ENCODE data around the gene SEPTIN1.

SEPTIN1 gene

DNA sequence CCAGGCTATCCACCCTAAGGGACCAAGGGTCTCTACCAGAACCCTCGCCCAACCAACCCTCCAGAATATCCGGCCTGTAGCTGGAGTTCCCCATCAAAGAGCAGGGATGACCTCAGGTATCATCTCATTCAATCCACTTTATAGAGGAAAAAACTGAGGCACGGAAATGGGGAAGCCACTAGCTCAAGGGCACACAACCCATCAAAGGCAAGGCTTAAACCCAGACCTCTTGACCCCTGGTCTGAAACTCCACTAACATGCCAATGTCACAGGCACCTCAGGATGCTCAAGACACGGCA is 13.6 kb downstream of the SEPTIN1 start:
- Mint-ChIP-seq H3K27me3 (ENCODE audit: low read depth, poor library complexity) (peaks cover 4% of the 10 kb centered on the region), H3K4me3 (peak overlapping the region; percentile 83), H3K36me3 (ENCODE audit: low read depth) (peaks cover 26% of the 10 kb centered on the region), H3K27ac (no peak overlapping the region), H3K9me3 (no peaks in the 10 kb centered on the region), H3K4me1 (peaks cover 60% of the 10 kb centered on the region)
- TF ChIP-seq, protein P1, sequence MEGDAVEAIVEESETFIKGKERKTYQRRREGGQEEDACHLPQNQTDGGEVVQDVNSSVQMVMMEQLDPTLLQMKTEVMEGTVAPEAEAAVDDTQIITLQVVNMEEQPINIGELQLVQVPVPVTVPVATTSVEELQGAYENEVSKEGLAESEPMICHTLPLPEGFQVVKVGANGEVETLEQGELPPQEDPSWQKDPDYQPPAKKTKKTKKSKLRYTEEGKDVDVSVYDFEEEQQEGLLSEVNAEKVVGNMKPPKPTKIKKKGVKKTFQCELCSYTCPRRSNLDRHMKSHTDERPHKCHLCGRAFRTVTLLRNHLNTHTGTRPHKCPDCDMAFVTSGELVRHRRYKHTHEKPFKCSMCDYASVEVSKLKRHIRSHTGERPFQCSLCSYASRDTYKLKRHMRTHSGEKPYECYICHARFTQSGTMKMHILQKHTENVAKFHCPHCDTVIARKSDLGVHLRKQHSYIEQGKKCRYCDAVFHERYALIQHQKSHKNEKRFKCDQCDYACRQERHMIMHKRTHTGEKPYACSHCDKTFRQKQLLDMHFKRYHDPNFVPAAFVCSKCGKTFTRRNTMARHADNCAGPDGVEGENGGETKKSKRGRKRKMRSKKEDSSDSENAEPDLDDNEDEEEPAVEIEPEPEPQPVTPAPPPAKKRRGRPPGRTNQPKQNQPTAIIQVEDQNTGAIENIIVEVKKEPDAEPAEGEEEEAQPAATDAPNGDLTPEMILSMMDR (IDR thresholded peaks at IDR 0.05), result no peak
- DNase-seq, result no peak

DNA sequence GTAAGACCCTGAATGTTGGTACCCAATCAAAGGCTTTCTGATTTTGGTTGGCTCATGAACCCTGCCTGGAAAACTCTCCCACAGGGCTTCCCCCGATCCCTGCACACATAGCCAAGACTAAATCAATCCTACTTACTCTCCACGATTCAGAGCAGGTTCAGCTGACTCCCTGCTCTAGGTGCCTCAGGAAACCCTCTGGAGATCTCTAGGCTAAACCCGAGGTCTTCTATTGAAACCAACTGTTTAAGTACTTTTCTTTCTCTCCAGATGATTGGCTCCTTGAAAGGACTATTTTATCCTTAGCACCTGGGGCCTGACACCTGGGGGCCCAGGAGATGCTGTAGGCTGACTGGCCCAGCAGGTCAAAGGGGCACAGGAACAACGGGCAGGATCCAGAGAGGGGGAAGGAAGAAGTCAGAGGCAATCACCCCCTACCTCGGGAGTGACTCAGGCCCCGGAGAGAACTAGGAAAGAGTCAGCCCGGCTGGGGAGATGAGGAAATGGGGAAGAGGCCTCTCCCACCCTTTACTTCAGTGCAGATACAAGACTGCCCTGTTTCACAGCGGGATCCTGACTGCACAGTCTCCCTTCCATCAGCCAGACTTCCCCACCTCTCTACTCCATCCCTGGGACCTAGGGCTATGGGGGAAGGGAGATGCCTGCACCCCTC is 14.1 kb downstream of the SEPTIN1 start:
- Mint-ChIP-seq H3K27ac (no peak overlapping the region), H3K36me3 (ENCODE audit: low read depth) (peaks cover 31% of the 10 kb centered on the region), H3K27me3 (ENCODE audit: low read depth, poor library complexity) (peaks cover 4% of the 10 kb centered on the region), H3K4me3 (peak overlapping the region; percentile 83), H3K4me1 (peaks cover 61% of the 10 kb centered on the region), H3K9me3 (no peaks in the 10 kb centered on the region)
- TF ChIP-seq, protein P1 (IDR thresholded peaks at IDR 0.05), result no peak
- no peak for DNase-seq

DNA sequence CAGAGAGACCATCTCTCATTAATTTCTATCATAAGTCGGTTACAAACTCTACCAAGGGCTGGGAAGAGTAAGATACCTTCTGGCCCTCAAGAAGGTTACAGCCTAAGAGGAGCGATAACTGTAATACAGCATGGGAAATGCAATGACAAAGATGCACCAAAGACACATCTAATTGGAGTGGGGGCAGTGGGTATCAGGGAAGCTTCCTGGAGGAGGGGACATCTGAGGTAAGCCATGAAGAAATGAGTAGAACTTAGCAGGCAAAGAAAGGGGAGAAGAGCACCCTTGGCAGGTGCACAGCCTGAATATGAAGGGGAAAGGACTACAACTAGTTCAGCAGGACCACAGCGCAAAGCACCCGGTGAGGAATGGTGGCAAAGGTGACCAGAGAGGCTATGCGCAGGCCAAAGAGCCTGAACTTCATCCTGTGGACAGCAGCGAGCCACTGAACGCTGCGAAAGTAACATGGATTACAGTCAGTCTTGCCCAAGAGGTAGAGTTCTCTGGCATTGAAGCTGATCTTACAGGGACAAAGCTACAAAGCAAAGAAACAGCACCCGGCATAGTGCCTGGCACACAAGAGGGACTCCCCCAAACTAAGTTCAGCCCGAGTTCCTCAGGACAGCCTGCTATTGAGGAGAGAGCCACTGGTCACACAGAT is 14.9 kb downstream of the SEPTIN1 start:
- Mint-ChIP-seq H3K27ac (peak overlapping the region; percentile 46), H3K4me1 (peaks cover 58% of the 10 kb centered on the region), H3K4me3 (peak overlapping the region; percentile 83), H3K27me3 (ENCODE audit: low read depth, poor library complexity) (peaks cover 4% of the 10 kb centered on the region), H3K9me3 (no peaks in the 10 kb centered on the region), H3K36me3 (ENCODE audit: low read depth) (peaks cover 39% of the 10 kb centered on the region)
- no peak for DNase-seq
- TF ChIP-seq, protein P1 (IDR thresholded peaks at IDR 0.05), result no peak

DNA sequence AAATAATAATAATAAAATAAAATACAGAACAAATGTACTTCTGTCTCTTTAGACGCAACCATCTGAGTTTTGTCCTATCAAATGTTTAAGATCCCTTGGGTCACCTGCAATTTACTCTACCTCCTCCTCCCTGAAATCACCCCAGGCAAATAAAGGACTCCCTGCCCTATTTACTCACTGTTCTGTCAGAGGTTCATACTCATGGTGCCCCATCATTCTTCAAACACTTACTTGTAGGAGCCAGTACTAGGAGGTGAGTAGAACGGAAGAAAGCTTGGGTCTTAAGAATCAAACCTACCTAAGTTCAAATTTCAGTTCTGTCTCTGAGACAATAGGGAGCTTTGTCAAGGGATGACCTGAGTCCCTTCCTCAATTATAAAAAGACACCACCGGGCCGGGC is 15.8 kb downstream of the SEPTIN1 start:
- TF ChIP-seq, protein P1 (IDR thresholded peaks at IDR 0.05), result no peak
- H3K27ac Mint-ChIP-seq, result peak overlapping the region; percentile 32
- DNase-seq, result no peak
- peaks cover 4% of the 10 kb centered on the region for H3K27me3 Mint-ChIP-seq (ENCODE audit: low read depth, poor library complexity)
- peaks cover 43% of the 10 kb centered on the region for H3K36me3 Mint-ChIP-seq (ENCODE audit: low read depth)
- peak overlapping the region; percentile 83 for H3K4me3 Mint-ChIP-seq
- H3K9me3 Mint-ChIP-seq, result no peaks in the 10 kb centered on the region
- peaks cover 48% of the 10 kb centered on the region for H3K4me1 Mint-ChIP-seq

DNA sequence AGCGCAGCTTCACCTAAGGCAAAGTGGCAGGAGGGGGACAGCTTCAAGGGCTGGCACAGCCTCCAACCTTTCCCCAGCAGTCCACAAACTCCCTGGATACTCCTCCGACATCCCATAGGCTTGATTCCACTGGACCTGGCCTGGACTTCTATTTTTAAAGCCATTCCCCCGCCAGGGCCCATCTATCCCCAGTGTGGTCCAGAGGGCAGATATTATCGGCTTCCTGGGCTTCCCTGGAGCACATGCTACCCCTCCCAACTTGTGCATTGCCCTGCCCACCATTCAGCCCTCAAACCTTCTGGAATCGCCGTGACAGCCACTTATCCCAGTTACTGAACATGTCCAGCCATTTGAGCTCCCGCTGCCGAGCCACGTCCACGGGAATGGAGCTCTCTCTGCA is 17.2 kb downstream of the SEPTIN1 start:
- peaks cover 49% of the 10 kb centered on the region for H3K36me3 Mint-ChIP-seq (ENCODE audit: low read depth)
- H3K4me3 Mint-ChIP-seq, result no peak overlapping the region
- H3K4me1 Mint-ChIP-seq, result peaks cover 55% of the 10 kb centered on the region
- no peak for DNase-seq
- TF ChIP-seq, protein P1 (IDR thresholded peaks at IDR 0.05), result no peak
- no peaks in the 10 kb centered on the region for H3K9me3 Mint-ChIP-seq
- peak overlapping the region; percentile 16 for H3K27ac Mint-ChIP-seq
- H3K27me3 Mint-ChIP-seq (ENCODE audit: low read depth, poor library complexity), result no peaks in the 10 kb centered on the region

DNA sequence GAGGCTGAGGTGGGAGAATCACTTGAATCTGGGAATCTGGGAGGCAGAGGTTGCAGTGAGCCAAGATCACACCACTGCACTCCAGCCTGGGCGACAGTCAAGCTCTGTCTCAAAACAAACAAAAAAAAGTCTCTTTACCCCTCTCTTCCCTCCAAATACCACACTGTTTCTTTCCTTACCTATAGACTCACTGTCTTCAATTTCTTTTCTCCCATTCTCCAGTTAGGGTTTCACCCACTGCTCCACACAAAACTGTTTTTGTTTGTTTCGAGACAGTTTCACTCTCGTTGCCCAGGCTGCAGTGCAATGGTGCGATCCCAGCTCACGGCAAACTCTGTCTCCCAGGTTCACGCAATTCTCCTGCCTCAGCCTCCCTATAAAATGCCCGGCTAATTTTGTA is 21.2 kb downstream of the SEPTIN1 start:
- no peak overlapping the region for H3K4me3 Mint-ChIP-seq

More for the DNA sequence above, 21.2 kb downstream of the SEPTIN1 start:
- Mint-ChIP-seq H3K9me3 (no peaks in the 10 kb centered on the region), H3K27ac (no peak overlapping the region), H3K27me3 (ENCODE audit: low read depth, poor library complexity) (no peaks in the 10 kb centered on the region), H3K36me3 (ENCODE audit: low read depth) (peaks cover 48% of the 10 kb centered on the region), H3K4me1 (peaks cover 44% of the 10 kb centered on the region)
- no peak for DNase-seq
- TF ChIP-seq, protein P1 (IDR thresholded peaks at IDR 0.05), result no peak
